Endothelial cell of umbilical vein (primary cell): ENCODE results near the gene TOM1L1. TPM values are rescaled to one million over a fixed set of nuclear protein-coding genes. Genes with fewer than 3 reads are reported as not detected.
"Not testable (repeated sequence)": the region's sequence is repeated elsewhere in the genome, so short reads cannot be mapped to it uniquely, and the experiment has no call there.

Source experiments
- BruUV-seq: library from RNA; stranded (reverse); fragments of 400-500 nt; replicated peaks from 2 replicates; lab custom pipeline; 2021; lab: Mats Ljungman, UMichigan
- CTCF ChIA-PET: fragments of 300-600, 350-600 bp; sonication (Branson Sonifier 250); formaldehyde crosslinking; loops from one replicate; lab custom pipeline; 2021; ENCODE audit warnings: antibody characterized with exemption, inconsistent platforms; lab: Charles Lee
- POLR2A ChIA-PET: fragments of 300-600, 350-600 bp; sonication (Branson Sonifier 250); formaldehyde crosslinking; loops from one replicate; lab custom pipeline; 2021; ENCODE audit warnings: antibody characterized with exemption, inconsistent platforms; lab: Charles Lee
- DNase-seq: peaks from one replicate; pipeline ENCODE4 v3.0.0-alpha.2; 2011; ENCODE audit warnings: low read depth, low spot score
- FAIRE-seq: peaks from 2 replicates; lab custom pipeline; 2011; peaks lifted over from hg19 to GRCh38; lab: Jason Lieb, UNC
- H2AFZ ChIP-seq: 2 replicates; pipeline ENCODE4 v1.6.0; 2012; ENCODE audit warnings: low read depth, low read length, control low read depth, inconsistent platforms
- H3K27ac ChIP-seq: 2 replicates; pipeline ENCODE4 v1.5.1; 2011; ENCODE audit warnings: low read depth, mild to moderate bottlenecking, control low read depth, low read length, moderate library complexity; ENCODE audit not compliant: insufficient read depth
- H3K27me3 ChIP-seq, 2 experiments: 2 replicates each; pipeline versions ENCODE4 v1.6.0 to v1.6.1; 2011; ENCODE audit warnings: low read length in 2 of 2, mixed read lengths in 1 of 2; ENCODE audit not compliant: control insufficient read depth in 2 of 2, insufficient read depth in 2 of 2
- H3K36me3 ChIP-seq, 2 experiments: 2 replicates in 1 of 2; 3 replicates in 1 of 2; pipeline ENCODE4 v1.5.1; 2011; ENCODE audit warnings: low read length in 2 of 2, mild to moderate bottlenecking in 1 of 2, moderate library complexity in 1 of 2; ENCODE audit not compliant: control insufficient read depth in 2 of 2, insufficient read depth in 2 of 2; ENCODE audit errors: extremely low read depth in 1 of 2
- H3K4me1 ChIP-seq: 3 replicates; pipeline ENCODE4 v1.5.1; 2011; ENCODE audit warnings: mild to moderate bottlenecking, low read length; ENCODE audit not compliant: control insufficient read depth, insufficient read depth; ENCODE audit errors: extremely low read depth
- H3K4me2 ChIP-seq: 2 replicates; pipeline ENCODE4 v1.6.1; 2011; ENCODE audit warnings: low read length, control low read depth, mixed read lengths; ENCODE audit not compliant: insufficient read depth
- H3K4me3 ChIP-seq, 3 experiments: fragments of 200-600 bp in 1 of 3; sonication (generic), shearing (Covaris generic) in 1 of 3; replicated peaks in 1 of 3; 2 replicates each; pipeline ENCODE4 v1.5.1; 2011 to 2016; ENCODE audit warnings: control low read depth in 3 of 3, low read length in 3 of 3, mild to moderate bottlenecking in 2 of 3, inconsistent platforms in 1 of 3, low read depth in 1 of 3, moderate library complexity in 1 of 3; ENCODE audit not compliant: insufficient read depth in 1 of 3
- H3K79me2 ChIP-seq: 2 replicates; pipeline ENCODE4 v1.6.0; 2012; ENCODE audit warnings: low read length, inconsistent platforms; ENCODE audit not compliant: control insufficient read depth, insufficient read depth
- H3K9ac ChIP-seq: replicated peaks from 2 replicates; pipeline ENCODE3; 2011; ENCODE audit warnings: low read length, control low read depth; ENCODE audit not compliant: insufficient read depth; ENCODE audit errors: extremely low read depth
- H3K9me1 ChIP-seq: replicated peaks from 3 replicates; pipeline ENCODE4 v1.6.0; 2011; ENCODE audit warnings: mild to moderate bottlenecking, low read length; ENCODE audit not compliant: control insufficient read depth, insufficient read depth; ENCODE audit errors: extremely low read depth
- H3K9me3 ChIP-seq: replicated peaks from 2 replicates; pipeline ENCODE4 v1.5.1; 2012; ENCODE audit warnings: low read length, inconsistent platforms; ENCODE audit not compliant: control insufficient read depth, insufficient read depth
- H4K20me1 ChIP-seq: replicated peaks from 2 replicates; pipeline ENCODE3; 2011; ENCODE audit warnings: mild to moderate bottlenecking, low read length; ENCODE audit not compliant: control insufficient read depth, insufficient read depth; ENCODE audit errors: extremely low read depth
- CTCF ChIP-seq, 2 donors: IDR thresholded peaks; 1 replicate in 1 of 2; 2 replicates in 1 of 2; pipeline ENCODE4 v1.5.1; 2011; ENCODE audit warnings: low read length in 2 of 2, mild to moderate bottlenecking in 2 of 2, moderate library complexity in 2 of 2, control low read depth in 1 of 2, inconsistent platforms in 1 of 2, low read depth in 1 of 2; ENCODE audit not compliant: insufficient read depth in 1 of 2; ENCODE audit errors: extremely low read depth in 1 of 2
- EZH2 ChIP-seq: IDR thresholded peaks from 2 replicates; pipeline ENCODE4 v1.6.1; 2012; ENCODE audit warnings: borderline replicate concordance, low read depth, mild to moderate bottlenecking, moderate library complexity, low read length, inconsistent platforms; ENCODE audit not compliant: severe bottlenecking
- FOS ChIP-seq: IDR thresholded peaks from 2 replicates; pipeline ENCODE4 v1.6.1; 2011; ENCODE audit warnings: mild to moderate bottlenecking, low read length, moderate library complexity, borderline replicate concordance; ENCODE audit not compliant: insufficient read depth
- GATA2 ChIP-seq: IDR thresholded peaks from 2 replicates; pipeline ENCODE4 v1.7.0; 2011; ENCODE audit warnings: low read depth, mild to moderate bottlenecking, moderate library complexity, mixed read lengths, low read length; ENCODE audit not compliant: insufficient read length, insufficient read depth
- JUN ChIP-seq: IDR thresholded peaks from 2 replicates; pipeline ENCODE4 v1.6.1; 2011; ENCODE audit warnings: borderline replicate concordance, low read depth; ENCODE audit not compliant: insufficient read length, insufficient read depth
- MAX ChIP-seq: IDR thresholded peaks from 2 replicates; pipeline ENCODE4 v1.6.1; 2011; ENCODE audit not compliant: insufficient read depth, insufficient read length
- MYC ChIP-seq: IDR thresholded peaks from one replicate; pipeline ENCODE4 v1.6.1; 2011; ENCODE audit warnings: mild to moderate bottlenecking, low read depth, low read length
- POLR2A ChIP-seq: IDR thresholded peaks from 2 replicates; pipeline ENCODE4 v1.6.1; 2012; ENCODE audit warnings: low read depth, mild to moderate bottlenecking, control low read depth, low read length
- POLR2AphosphoS5 ChIP-seq: IDR thresholded peaks from 2 replicates; pipeline ENCODE4 v1.6.1; 2012; ENCODE audit warnings: low read depth, mild to moderate bottlenecking, control low read depth, low read length, moderate library complexity; ENCODE audit not compliant: insufficient read depth
- dilution Hi-C: fragments of 300-500 bp; cut with MboI; formaldehyde crosslinking; loops from one replicate; pipeline ENCODE4 v1.15.0; 2019; ENCODE audit warnings: low sequenced_read_pairs; ENCODE audit not compliant: extremely low pct_ligation_motif_present
- intact Hi-C: fragments of 100-400 bp; cut with micrococcal nuclease; formaldehyde crosslinking; loops from one replicate; pipeline ENCODE4 v1.10.0; 2022
- polyA plus RNA-seq, 4 experiments: library from polyadenylated mRNA; depleted of rRNA in 3 of 4; stranded (reverse) in 3 of 4; unstranded in 1 of 4; fragments of >200 nt; gene quantifications; 2 replicates each; pipeline versions ENCODE4 v1.2.1 to v1.2.3, GENCODE V29; 2011 to 2012; ENCODE audit warnings: missing spikeins in 1 of 4
- total RNA-seq: library from RNA; stranded (reverse); gene quantifications from 2 replicates; pipeline ENCODE4 v1.2.3, GENCODE V29; 2021

TOM1L1 gene
- total and polyA plus RNA-seq, 2 donors (not counting 3 experiments of a cell fraction or from before 2014, with no cell fraction given): 0.44 to 0.60 TPM

- FAIRE-seq: no peak
These were observed 29.9 kb upstream of the TOM1L1 start for GRCh38 chr17:54870671-54871175.

GRCh38 chr17:54875906-54876305 lies 24.7 kb upstream of the TOM1L1 start:
- H3K36me3 ChIP-seq, dilution Hi-C loops, H3K4me1 ChIP-seq, H2AFZ ChIP-seq, BruUV-seq, FAIRE-seq, intact Hi-C loops, CTCF ChIA-PET, H3K9ac ChIP-seq, H4K20me1 ChIP-seq, H3K79me2 ChIP-seq, DNase-seq, H3K27ac ChIP-seq, H3K4me2 ChIP-seq, H3K4me3 ChIP-seq, POLR2A ChIA-PET, H3K9me1 ChIP-seq, H3K9me3 ChIP-seq, H3K27me3 ChIP-seq: not testable (repeated sequence)

More at GRCh38 chr17:54870671-54871175, 29.9 kb upstream of the TOM1L1 start:
- intact Hi-C loops (no loop called here), dilution Hi-C loops (no loop called here)
- H3K27me3 ChIP-seq: no peaks in the 10 kb centered on the region
- CTCF ChIA-PET: no interaction called here
- no TSS peak for BruUV-seq
- H3K9ac ChIP-seq: no peak overlapping the region
- H3K4me2 ChIP-seq: no peak overlapping the region
- no peaks in the 10 kb centered on the region for H4K20me1 ChIP-seq
- no peak for DNase-seq
- no peaks in the 10 kb centered on the region for H3K79me2 ChIP-seq
- H3K36me3 ChIP-seq: no peaks in the 10 kb centered on the region
- H3K4me3 ChIP-seq: no peak overlapping the region
- H3K9me3 ChIP-seq: no peaks in the 10 kb centered on the region
- H3K27ac ChIP-seq: no peak overlapping the region
- no peaks in the 10 kb centered on the region for H3K9me1 ChIP-seq
- TF ChIP-seq EZH2 (no peak), POLR2A (no peak), GATA2 (no peak), CTCF (IDR thresholded peaks at IDR 0.05; ENCODE audit: extremely low read depth in 1 of 2, insufficient read depth in 1 of 2, low read depth in 1 of 2, low read length in 2 of 2) (no peak), JUN (no peak), MYC (no peak), POLR2AphosphoS5 (no peak), MAX (no peak), FOS (no peak)
- H2AFZ ChIP-seq: no peak overlapping the region
- POLR2A ChIA-PET: no interaction called here
- no peaks in the 10 kb centered on the region for H3K4me1 ChIP-seq
